GM18909 (cell line): ENCODE results near the gene BORCS5.

ENCODE experiments used
- ATAC-seq: cut with Tn5 transposase; IDR thresholded peaks from one replicate; pipeline ENCODE4 v1.9.1; 2021; ENCODE audit warnings: mild to moderate bottlenecking; ENCODE audit not compliant: unreplicated experiment, poor library complexity

BORCS5 gene

DNA sequence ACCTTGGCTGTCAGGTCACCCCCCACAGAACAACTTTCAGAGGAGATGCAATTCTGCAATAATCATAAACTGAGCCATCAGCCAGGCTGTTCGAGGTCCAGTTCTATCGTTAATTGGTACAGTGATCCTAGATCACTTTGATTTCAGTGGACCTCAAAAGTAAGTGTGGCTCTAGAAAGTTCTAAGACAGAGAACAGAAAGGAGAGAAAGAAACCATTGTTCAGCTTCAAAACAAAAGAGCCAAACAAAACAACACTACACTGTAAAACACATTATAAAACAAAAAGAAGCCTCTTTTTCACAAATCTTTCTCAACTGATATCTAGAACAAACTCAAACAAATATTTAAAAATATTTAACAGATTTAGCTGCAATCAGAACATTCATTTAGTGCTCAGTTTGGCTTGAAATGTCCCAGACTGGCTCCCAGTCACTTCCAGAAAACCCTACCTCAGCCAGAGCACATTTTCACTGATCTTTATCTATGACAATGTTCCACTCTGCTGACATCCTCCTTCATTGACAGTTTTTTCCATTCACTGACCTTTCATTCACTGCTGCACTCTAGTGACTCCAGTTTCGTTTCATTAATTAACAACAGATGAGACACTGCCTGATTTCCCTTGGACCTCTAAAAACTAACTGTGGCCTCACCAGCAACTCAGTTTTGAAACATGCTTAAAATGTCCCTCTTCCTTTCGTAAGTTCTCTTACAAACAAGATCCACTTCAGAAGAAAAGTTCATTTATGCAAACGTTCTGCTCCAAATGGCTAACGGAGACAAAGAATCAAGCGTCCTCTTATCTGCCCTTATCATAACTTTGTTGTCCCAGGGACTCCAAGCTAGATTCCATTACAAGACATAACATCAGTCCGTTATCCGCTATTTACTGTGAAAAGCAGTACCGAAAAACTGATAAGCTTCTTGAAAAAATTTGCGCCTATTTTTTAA is 148.9 kb downstream of the BORCS5 start:
- ATAC-seq, result peak; percentile 83

DNA sequence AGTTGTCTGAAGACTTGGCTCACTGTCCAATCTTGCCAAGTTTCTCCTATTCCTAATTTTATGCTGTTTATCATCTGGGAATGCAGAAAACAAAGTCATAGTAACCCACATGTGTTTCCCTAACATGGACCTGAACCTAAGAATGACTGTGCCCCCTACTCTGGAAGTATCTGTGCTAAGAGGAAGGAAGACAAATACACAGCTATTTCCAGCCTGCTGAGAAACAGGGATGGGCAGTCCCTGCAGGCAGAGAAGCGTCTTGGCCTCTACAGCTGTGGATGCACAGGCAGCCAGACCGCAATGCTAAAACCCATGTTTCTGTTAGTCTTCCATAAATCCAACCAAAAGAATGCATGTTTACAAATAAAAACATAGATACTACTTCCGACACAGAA is 149.6 kb downstream of the BORCS5 start:
- no peak for ATAC-seq

DNA sequence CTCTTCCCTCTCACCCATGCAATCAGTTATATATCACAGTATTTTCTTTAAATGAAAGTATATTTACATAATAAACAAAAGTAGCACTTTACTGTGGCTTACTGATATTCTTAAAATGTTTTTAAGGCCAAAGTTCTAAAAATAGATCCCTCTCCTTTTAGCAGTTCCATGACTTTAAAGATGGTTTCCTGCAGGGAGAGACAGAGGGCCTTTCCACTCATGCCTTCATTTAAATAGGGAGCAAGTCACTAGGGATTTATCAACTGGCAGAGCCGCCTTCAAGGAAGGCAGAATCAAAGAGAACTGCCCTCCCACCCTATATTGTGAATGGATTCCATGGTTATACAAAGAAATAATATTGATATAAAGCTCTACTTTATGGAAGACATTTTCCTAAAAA is 150.2 kb downstream of the BORCS5 start:
- ATAC-seq, result no peak

DNA sequence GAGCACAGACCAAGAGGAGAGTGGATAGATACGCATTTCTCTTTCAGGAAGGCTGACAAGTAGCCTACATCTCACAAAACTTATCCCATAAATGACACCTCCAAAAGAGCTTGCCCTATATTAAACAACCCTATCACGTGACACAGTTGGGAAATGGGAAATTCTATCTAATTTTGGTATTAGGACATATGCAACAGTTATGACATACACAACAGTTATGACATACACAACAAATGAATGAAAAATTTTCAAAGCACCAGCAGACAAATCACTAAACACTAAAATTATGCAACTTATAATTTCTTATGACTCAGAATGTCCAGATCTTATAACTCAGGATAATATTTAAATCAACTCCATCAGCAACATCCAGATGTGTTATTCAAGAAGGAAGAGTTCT is 151.7 kb downstream of the BORCS5 start:
- ATAC-seq, result no peak

DNA sequence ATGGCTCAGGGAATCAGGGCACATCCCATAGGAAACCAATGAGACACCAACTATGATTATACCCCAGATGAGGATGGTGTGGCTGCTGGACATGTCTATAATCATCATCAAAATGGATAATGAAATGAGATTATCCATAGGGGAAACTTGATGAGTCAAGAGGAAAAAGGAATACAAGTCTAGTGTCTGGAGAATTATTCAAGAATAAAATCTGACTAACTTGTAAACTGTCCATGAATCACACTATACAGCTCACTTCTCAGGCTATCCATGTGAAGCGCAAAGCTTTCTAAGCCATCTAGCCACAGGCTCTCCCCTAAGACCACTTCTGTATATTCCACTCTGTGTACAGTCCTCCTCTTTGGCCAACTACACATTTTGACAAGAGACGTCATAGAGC is 153.3 kb downstream of the BORCS5 start:
- no peak for ATAC-seq

DNA sequence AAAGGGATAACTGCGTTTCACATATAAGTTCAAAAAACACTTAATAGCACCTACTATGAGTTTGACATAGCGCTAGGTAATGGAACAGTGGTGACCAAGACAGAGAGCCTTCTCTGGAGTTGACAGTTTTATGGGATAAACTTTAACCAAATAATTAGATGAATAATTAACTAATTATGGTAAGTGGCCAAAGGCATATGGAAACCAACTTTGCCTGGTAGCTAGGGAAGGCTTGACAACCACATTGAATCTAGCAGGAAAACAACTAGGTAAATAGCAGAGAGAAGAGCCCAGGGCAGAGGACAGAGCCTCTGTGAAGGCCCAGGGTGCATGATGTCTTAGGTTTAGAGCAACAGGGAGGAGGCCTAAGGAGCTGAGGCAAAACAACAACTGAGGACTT is 153.7 kb downstream of the BORCS5 start:
- ATAC-seq, result no peak

DNA sequence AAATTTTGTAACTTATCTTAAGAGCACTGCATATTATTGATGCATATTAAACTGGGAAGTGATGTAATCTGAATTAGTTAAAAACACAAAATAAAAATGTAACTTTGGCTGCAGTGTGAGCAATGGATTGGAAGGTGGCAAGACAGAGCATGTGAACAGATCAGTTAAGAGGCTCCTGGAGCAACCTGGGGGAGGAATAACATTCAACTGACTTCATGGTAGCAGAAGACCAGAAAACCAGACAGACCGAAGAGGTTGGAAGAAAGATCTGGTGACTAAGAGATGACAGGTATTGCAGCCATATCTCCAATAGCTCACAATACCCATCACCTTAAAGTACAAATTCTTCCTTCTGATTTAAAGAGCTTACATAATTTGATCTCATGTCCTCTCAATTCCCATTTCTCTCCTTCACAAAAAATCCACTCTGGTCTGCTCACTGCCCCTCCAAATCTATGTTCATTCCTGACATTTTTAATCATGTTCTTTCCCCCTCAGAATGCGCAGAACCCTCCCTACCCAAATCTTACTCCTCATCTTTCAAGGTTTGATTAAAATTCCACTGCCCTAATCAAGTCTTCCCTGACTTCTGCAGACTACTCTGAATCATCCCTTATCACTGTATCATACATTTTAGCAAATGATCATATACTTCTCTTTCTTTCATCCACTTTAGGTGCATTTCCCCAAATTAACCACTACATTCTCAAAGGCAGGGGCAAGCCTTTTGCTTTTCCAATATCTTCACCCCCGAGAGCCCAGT is 154.3 kb downstream of the BORCS5 start:
- no peak for ATAC-seq

DNA sequence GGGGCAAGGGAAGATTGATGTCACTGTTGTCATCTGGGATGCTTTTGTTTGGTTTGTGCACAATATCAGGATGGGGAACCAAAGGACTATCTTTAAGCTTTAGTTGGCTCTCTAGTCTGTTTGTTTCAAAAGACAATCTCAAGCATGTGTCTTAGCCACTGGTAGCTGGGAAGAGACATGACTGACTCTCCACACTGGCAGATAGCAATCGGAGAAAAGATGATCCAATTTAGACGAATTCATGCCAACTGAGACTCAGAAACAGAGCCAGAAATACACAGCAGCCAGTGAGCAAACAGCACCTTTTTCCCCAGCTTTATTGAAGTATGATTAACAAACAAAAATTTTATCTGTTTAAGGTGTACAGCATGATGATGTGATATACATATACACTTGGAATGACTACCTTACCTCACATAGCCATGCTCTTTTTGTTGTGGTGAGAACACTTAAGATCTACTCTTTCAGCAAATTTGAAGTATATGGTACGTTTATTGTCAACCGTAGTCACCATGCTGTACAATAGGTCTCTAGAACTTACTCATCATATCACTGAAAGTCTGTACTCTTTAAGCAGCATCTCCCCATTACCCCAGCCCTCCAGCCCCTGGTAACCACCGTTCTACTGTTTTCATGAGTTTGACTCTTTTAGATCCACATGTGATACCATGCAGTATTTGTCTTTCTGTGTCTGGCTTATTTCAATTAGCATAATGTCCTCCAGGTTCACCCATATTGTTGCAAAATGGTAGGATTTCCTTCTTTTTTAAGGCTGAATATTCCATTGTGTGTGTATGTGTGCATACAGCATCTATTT is 155.2 kb downstream of the BORCS5 start:
- no peak for ATAC-seq

DNA sequence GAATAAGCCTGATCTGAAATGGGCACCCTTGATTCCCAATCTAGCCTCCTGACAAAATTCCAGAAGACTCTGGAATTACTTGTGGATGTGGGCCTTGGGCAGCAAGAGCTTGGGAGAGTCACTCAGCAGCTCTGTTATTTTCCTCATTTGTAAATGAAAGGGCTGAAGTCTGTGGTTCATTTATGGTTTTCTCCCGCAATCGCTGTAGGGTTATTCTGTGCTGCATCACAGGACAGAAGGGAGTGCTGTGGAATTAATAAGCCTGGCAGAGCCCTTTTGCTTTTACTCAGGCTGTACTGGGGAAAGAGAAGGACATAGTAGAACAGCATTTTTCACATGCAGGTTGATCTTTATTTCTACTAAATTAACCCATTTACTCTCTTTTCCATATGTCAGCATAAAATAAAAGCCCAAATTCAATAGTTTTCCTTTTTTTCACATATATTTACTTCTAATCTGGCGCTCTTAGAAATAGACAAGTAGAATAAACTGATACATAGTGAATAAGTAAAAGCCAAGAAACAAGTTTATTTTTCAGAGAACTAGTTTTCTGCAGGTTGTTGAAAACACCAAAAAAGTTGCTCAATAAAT is 156.6 kb downstream of the BORCS5 start:
- no peak for ATAC-seq

DNA sequence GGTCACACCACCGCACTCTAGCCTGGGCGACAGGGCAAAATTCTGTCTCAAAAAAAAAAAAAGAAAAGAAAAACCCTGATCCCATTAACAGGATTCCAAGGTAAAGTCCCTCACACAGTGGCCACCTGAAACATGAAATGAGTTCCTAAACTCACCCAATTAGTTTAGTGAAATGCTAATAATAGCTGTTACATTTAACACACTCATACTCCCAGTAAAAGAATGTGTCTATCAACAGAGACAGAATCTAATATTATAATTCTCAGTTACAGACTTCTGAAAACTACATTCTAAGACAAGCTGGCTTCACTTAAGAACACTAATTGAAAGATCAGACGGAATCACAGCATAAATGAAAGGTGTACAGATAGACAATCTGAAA is 161.6 kb downstream of the BORCS5 start:
- ATAC-seq, result no peak

DNA sequence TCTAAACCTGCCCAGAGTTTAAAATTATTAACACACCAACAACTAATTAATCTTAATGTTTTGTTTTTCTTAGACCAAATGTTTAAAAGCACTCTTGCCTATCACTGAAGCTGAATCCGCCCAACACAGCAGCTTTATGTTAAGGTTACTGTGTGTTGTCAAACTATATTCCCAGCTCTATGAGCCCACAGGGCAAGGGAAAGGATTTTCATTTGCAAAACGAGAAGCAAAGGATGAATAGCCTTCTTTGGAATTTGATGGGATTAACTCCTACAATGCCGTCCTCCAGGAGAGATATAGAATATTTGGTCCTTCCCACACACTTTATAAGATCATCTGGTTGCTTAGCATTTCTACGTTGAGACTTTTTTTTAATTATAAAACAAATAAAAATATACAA is 162.0 kb downstream of the BORCS5 start:
- no peak for ATAC-seq
